Left lung (tissue), 10 donors: ENCODE measurements around the gene ARAP1. TPM values are rescaled to one million over a fixed set of nuclear protein-coding genes. Genes with fewer than 3 reads are reported as not detected.
A peak's percentile ranks its signal among the peaks of the same experiment; 100 is the strongest.

Experiments
- ATAC-seq: fragments of 200-7000 bp; cut with Tn5 transposase; one replicate; pipeline ENCODE4 v1.9.1; 2020; ENCODE audit warnings: moderate library complexity
- DNase-seq, 4 donors: peaks; one replicate each; pipeline ENCODE4 v3.0.0-alpha.2; 2013 to 2020
- H3K27ac ChIP-seq, 2 donors: fragments of 200-600 bp; sonication (generic) in 1 of 2; one replicate each; pipeline versions ENCODE4 v1.5.0 to v1.8.0; 2020 to 2021
- H3K27me3 ChIP-seq, 2 donors: fragments of 200-600 bp; sonication (generic) in 1 of 2; one replicate each; pipeline versions ENCODE4 v1.5.0 to v1.8.0; 2020 to 2021
- H3K36me3 ChIP-seq, 2 donors: fragments of 200-600 bp; sonication (generic) in 1 of 2; one replicate each; pipeline versions ENCODE4 v1.5.0 to v1.8.0; 2020 to 2021
- H3K4me1 ChIP-seq, 2 donors: fragments of 200-600 bp; one replicate each; pipeline ENCODE4 v1.8.0; 2021
- H3K4me3 ChIP-seq, 2 donors: fragments of 200-600 bp; sonication (generic) in 1 of 2; one replicate each; pipeline versions ENCODE4 v1.5.0 to v1.8.0; 2020 to 2021; ENCODE audit warnings: mild to moderate bottlenecking in 1 of 2
- H3K9me3 ChIP-seq, 2 donors: fragments of 200-600 bp; sonication (generic) in 1 of 2; one replicate each; pipeline versions ENCODE4 v1.5.0 to v1.8.0; 2020 to 2021
- CTCF ChIP-seq, 2 donors: fragments of 200-600 bp; sonication (generic) in 1 of 2; IDR thresholded peaks; one replicate each; pipeline versions ENCODE4 v1.5.0 to v1.8.0; 2021; ENCODE audit warnings: antibody characterized with exemption in 2 of 2
- intact Hi-C, 2 donors: fragments of 100-400 bp; cut with DNase I; formaldehyde crosslinking; loops; one replicate each; pipeline versions ENCODE4 v1.11.2 to v1.14.2; 2022
- polyA plus RNA-seq, 6 donors: library from polyadenylated mRNA; unstranded; fragments of 120-200 nt; gene quantifications; one replicate each; pipeline ENCODE4 v1.2.1, GENCODE V29; 2013; ENCODE audit not compliant: insufficient read length in 6 of 6
- total RNA-seq, 2 donors: library from RNA; stranded (reverse); fragmentation: NEBNext Ultra II Directional; extraction: Animal tissue kit (Norgen Biotek cat#: 25700); gene quantifications; one replicate each; pipeline ENCODE4 v1.2.1, GENCODE V29; 2021
- donor health status: DM: no; HTN: yes; CAD: no.
- donor health status: DM: no; HTN: no; CAD: no.

The ARAP1 gene
- total and polyA plus RNA-seq, 8 donors: 80.0 to 222 (median 97.7) TPM

DNA sequence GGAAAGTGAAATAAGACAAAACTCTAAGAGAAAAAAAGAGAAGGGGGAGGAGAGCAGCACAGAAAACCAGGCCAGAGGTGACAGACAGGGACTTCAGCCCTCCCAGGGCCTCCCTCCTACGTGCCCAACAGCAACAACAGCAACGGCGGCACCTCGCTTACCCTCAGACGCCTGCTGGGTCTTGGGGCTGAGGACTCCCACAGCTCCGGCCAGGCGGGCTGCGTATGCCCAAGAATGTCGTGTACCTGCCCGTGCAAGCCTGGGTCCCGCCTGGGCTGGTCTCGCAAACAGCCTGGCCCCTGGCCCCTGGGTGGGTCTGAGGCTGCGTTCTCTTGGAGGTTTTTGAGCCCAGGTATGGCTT, 30.5 kb downstream of the ARAP1 start:
- Histone ChIP-seq H3K9me3 (no peaks in the 10 kb centered on the region), H3K4me1 (peaks cover 42 to 96% of the 10 kb centered on the region in 2 donors), H3K4me3 (peak overlapping the region; percentile 42 to 65), H3K27ac (peak overlapping the region; percentile 87 to 92), H3K27me3 (no peaks in the 10 kb centered on the region), H3K36me3 (peaks cover 0 to 45% of the 10 kb centered on the region in 2 donors)
- TF ChIP-seq CTCF (IDR thresholded peaks at IDR 0.05): no peak
- intact Hi-C loops: loop anchor here in 1 of 2 donors (5.0 kb wide), 1 partner anchor 91 kb away; the partner anchor contains the start of gene ATG16L2
- ATAC-seq (peak; percentile 4), DNase-seq (peak in 2 of 4 donors; percentile 59 to 85)

DNA sequence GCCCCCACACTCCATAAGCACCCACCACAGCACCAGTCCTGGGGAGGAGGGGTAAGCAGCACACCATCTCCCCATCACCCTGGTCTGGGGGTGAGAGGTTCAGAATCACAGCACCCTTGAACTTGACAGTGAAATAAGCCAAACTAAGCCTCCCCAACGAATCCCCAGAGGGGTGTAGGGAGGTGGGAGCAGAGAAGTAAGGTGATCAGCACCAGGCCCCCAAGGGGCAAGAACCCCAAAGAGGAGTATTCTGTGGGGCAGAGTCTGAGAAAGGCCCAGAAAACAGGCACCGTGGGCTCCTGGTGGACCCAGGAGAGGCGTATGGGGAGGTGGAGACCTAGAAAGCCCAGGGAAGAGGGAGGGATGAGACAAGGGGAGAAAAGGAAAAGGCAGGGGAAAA, 30.9 kb downstream of the ARAP1 start:
- H3K27me3 ChIP-seq: no peaks in the 10 kb centered on the region
- H3K4me3 ChIP-seq: peak overlapping the region; percentile 42 to 65
- ATAC-seq: no peak
- intact Hi-C loops: loop anchor here in 1 of 2 donors (5.0 kb wide), 1 partner anchor 91 kb away; the partner anchor contains the start of gene ATG16L2
- peaks cover 42 to 96% of the 10 kb centered on the region in 2 donors for H3K4me1 ChIP-seq
- peaks cover 0 to 45% of the 10 kb centered on the region in 2 donors for H3K36me3 ChIP-seq
- DNase-seq: no peak
- H3K9me3 ChIP-seq: no peaks in the 10 kb centered on the region
- TF ChIP-seq CTCF (IDR thresholded peaks at IDR 0.05): no peak
- H3K27ac ChIP-seq: peak overlapping the region; percentile 87 to 92

- H3K4me3 ChIP-seq: peak overlapping the region; percentile 42 to 65
- peaks cover 0 to 43% of the 10 kb centered on the region in 2 donors for H3K36me3 ChIP-seq
- H3K4me1 ChIP-seq: peaks cover 42 to 95% of the 10 kb centered on the region in 2 donors
- DNase-seq: peak in 1 of 4 donors; percentile 72
- peak overlapping the region; percentile 87 to 92 for H3K27ac ChIP-seq
- H3K9me3 ChIP-seq: no peaks in the 10 kb centered on the region
- no peak for TF ChIP-seq CTCF (IDR thresholded peaks at IDR 0.05)
- H3K27me3 ChIP-seq: no peaks in the 10 kb centered on the region
- intact Hi-C loops: loop anchor here in 1 of 2 donors (5.0 kb wide), 1 partner anchor 92 kb away; the partner anchor contains the start of gene ATG16L2
- ATAC-seq: no peak
These were observed 31.4 kb downstream of the ARAP1 start for GRCh38 chr11:72720784-72721183.

GRCh38 chr11:72720047-72720446, 32.2 kb downstream of the ARAP1 start:
- H3K4me3 ChIP-seq: peak overlapping the region in 1 of 2 donors; percentile 65
- peaks cover 42 to 95% of the 10 kb centered on the region in 2 donors for H3K4me1 ChIP-seq
- peak overlapping the region; percentile 87 to 92 for H3K27ac ChIP-seq
- ATAC-seq (peak; percentile 1), DNase-seq (peak in 2 of 4 donors; percentile 67 to 87)
- H3K36me3 ChIP-seq: peaks cover 0 to 44% of the 10 kb centered on the region in 2 donors
- intact Hi-C loops: loop anchor here in 1 of 2 donors (5.0 kb wide), 1 partner anchor 92 kb away; the partner anchor contains the start of gene ATG16L2
- H3K27me3 ChIP-seq: no peaks in the 10 kb centered on the region
- no peak for TF ChIP-seq CTCF (IDR thresholded peaks at IDR 0.05)
- no peaks in the 10 kb centered on the region for H3K9me3 ChIP-seq

- H3K27me3 ChIP-seq: no peaks in the 10 kb centered on the region
- intact Hi-C loops: no loop called here
- H3K27ac ChIP-seq: peak overlapping the region; percentile 87 to 92
- peak overlapping the region in 1 of 2 donors; percentile 65 for H3K4me3 ChIP-seq
- peaks cover 0 to 45% of the 10 kb centered on the region in 2 donors for H3K36me3 ChIP-seq
- no peak for TF ChIP-seq CTCF (IDR thresholded peaks at IDR 0.05)
- ATAC-seq (no peak), DNase-seq (no peak)
- H3K9me3 ChIP-seq: no peaks in the 10 kb centered on the region
- H3K4me1 ChIP-seq: peaks cover 42 to 95% of the 10 kb centered on the region in 2 donors
These were observed 32.7 kb downstream of the ARAP1 start for GRCh38 chr11:72719551-72719950.
